Suprapubic skin (tissue), 3 donors: ENCODE measurements around the gene PARD3B.

Source experiments
- EP300 ChIP-seq: sonication (generic); formaldehyde crosslinking; IDR thresholded peaks from one replicate; pipeline ENCODE4 v1.6.1; 2017; ENCODE audit warnings: antibody characterized with exemption
- POLR2A ChIP-seq, 2 donors: fragments of 450-650 bp; IDR thresholded peaks; one replicate each; pipeline ENCODE4 v1.6.1; 2017; ENCODE audit warnings: antibody characterized with exemption in 2 of 2, mild to moderate bottlenecking in 2 of 2, moderate library complexity in 2 of 2
- TF ChIP-seq, protein P1 (sequence below), 2 donors: fragments of 200-600 bp in 1 of 2; fragments of 450-650 bp in 1 of 2; sonication (generic) in 1 of 2; IDR thresholded peaks; one replicate each; pipeline ENCODE4 v1.5.1; 2016 to 2019; ENCODE audit warnings: antibody characterized with exemption in 2 of 2, mild to moderate bottlenecking in 1 of 2, moderate library complexity in 1 of 2

DNA sequence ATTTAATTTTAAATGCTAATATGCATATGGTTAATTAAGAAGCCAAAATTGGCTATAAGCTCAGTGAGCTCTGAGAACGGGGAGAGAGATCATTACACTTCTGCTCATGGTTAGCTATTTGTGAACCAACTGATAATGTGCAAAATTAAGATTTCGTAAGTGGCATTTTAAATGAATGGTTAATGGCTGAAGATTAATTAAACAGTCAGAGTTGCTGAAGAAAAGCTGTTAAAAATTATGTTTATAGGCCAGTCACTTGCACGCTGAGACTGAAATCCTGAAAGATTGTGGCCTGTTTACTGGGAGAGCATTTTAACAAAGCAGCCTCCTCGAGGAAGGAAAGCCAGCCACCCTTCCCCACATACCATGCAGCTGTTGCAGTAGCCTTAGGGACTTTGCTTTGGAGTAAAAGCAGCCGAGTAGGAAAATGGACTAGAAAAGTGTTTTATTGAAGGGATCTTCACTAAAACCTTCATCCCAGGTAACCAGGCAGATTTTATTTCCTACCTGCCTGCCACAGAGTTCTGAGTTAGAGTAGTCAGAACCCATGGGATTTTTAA, 918.3 kb downstream of the PARD3B start:
- TF ChIP-seq, protein P1, sequence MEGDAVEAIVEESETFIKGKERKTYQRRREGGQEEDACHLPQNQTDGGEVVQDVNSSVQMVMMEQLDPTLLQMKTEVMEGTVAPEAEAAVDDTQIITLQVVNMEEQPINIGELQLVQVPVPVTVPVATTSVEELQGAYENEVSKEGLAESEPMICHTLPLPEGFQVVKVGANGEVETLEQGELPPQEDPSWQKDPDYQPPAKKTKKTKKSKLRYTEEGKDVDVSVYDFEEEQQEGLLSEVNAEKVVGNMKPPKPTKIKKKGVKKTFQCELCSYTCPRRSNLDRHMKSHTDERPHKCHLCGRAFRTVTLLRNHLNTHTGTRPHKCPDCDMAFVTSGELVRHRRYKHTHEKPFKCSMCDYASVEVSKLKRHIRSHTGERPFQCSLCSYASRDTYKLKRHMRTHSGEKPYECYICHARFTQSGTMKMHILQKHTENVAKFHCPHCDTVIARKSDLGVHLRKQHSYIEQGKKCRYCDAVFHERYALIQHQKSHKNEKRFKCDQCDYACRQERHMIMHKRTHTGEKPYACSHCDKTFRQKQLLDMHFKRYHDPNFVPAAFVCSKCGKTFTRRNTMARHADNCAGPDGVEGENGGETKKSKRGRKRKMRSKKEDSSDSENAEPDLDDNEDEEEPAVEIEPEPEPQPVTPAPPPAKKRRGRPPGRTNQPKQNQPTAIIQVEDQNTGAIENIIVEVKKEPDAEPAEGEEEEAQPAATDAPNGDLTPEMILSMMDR (IDR thresholded peaks at IDR 0.05), result no peak
- TF ChIP-seq POLR2A (IDR thresholded peaks at IDR 0.05), result no peak
- no peak for TF ChIP-seq EP300
